Jurkat, Clone E6-1 (cell line): ENCODE results near the gene CALML5.

Experiments used
- DNase-seq: peaks from one replicate; pipeline ENCODE4 v3.0.0-alpha.2; 2011; ENCODE audit warnings: low read depth, low spot score
- H3K4me3 ChIP-seq: 2 replicates; pipeline ENCODE4 v1.5.1; 2011; ENCODE audit warnings: mild to moderate bottlenecking, low read length, control low read depth, moderate library complexity

The CALML5 gene

GRCh38 chr10:5506751-5507648 is 7.6 kb upstream of the CALML5 start:
- no peak for DNase-seq
- H3K4me3 ChIP-seq, result no peak overlapping the region

DNA sequence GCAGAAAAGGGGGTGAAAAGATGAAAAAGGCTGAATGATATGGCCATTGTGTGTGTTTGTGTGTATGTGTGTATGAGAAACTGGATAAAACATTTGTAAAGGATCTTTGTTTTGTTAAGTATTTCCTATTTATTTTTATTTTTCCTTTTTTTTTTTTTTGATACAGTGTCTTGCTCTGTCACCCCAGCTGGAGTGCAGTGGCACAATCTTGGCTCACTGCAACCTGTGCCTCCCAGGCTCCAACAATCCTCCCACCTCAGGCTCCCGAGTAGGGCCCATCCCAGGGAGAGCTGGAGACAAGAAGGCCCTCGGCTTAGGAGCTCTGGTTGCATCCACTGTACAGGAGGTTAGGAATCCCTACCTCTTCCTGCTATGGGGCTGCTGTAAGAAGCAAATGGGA is 6.9 kb upstream of the CALML5 start:
- DNase-seq, result no peak
- H3K4me3 ChIP-seq, result no peak overlapping the region

DNA sequence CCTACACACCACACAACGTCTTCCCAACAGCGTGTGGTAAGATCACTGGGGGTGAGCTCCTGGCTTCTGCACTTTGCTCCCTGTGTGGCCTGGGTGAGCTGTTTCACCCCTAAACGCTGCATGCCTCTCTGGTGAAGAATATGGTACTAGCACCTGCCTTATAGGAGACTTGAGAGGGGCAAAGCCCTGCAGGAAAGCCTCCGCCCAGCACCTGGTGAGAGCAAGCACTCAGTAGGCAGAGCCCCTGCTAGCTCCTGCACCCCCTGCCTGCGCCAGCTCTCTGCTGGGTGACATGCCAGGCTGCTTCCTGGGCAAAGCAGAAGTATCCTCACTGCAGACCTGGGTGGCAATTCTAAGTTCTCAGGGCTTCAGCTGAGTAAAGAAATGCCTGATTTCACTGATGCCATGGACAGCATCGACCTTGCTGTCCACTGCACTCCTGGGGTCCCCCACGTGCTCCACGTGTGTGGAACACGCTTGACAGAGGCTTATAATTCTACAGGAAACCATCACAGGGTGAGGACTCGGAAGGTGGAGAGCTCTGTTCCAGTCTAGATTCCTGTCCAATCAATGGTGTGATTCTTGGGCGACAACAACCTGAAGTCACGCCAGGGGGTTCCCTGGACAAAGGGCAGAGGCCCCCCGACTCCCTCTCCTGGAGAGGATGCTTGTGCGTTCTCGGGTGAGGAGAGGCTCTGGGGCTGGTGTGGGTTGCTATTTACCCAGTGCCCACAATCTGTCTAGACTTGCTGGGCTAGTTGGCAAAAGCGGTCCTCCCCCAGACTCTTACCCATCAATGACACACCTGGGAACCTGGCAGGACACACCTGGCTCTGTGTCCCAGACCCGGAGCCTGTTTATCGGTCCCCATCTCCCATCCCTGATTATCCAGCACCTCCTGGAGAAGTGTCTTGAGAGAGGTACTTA is 5.0 kb upstream of the CALML5 start:
- no peak for DNase-seq
- no peak overlapping the region for H3K4me3 ChIP-seq

DNA sequence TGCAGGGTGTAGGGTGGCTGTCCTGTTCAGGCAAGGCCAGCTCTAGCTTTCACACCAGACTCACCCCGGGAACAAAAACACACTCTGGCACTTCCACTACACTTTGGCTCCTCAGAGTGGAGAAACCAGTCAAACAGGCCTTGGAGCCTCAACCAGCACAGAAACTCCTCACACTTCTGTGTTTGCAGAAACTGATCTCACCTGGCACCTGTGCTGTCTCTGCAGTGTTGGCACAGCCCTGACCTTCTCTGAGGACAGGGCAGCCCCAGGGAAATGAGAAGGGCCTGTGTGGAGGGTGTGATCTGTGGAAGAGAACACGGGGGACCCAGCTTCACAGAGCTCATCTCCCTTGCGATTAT is 4.1 kb upstream of the CALML5 start:
- H3K4me3 ChIP-seq, result no peak overlapping the region
- DNase-seq, result no peak

- no peak overlapping the region for H3K4me3 ChIP-seq
- no peak for DNase-seq
These were observed 3.5 kb upstream of the CALML5 start for GRCh38 chr10:5502571-5503476.

GRCh38 chr10:5502061-5502521 is 2.7 kb upstream of the CALML5 start:
- no peak overlapping the region for H3K4me3 ChIP-seq
- no peak for DNase-seq

- DNase-seq, result no peak
- H3K4me3 ChIP-seq, result no peak overlapping the region
These were observed 1.5 kb upstream of the CALML5 start for GRCh38 chr10:5500910-5501309.

- no peak overlapping the region for H3K4me3 ChIP-seq
- DNase-seq, result no peak
These were observed 846 bp upstream of the CALML5 start for GRCh38 chr10:5500162-5500670.

DNA sequence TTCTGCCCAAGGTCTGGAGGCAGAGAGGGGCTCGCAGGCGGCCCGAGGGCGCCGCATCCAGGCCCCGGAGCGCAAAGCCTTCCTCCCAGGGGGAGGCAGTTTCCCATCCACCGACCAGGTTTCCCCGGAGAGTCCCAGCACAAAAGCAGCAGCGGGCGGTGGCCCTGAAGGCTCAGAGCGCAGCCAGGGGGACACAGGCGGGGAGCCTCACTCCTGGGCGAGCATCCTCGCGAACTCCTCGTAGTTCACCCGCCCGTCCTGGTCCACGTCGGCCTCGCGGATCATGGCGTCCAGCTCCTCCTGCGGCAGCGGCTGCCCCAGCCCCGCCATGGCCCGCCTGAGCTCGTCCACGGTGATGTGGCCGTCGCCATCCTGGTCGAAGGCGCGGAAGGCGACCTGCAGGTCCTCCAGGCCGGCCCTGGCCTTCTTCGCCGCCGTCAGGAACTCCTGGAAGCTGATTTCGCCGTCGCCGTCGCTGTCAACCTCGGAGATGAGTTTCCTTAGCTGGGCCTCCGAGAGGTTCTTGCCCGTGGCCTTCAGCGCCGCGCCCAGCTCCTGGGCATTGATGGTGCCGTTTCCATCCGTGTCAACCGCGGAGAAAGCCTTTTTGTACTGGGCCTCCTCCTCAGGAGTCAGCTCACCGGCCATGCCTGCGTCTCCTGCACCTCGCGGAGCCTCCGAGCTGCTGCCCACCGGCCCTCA is 428 bp downstream of the CALML5 start:
- no peak overlapping the region for H3K4me3 ChIP-seq
- no peak for DNase-seq

DNA sequence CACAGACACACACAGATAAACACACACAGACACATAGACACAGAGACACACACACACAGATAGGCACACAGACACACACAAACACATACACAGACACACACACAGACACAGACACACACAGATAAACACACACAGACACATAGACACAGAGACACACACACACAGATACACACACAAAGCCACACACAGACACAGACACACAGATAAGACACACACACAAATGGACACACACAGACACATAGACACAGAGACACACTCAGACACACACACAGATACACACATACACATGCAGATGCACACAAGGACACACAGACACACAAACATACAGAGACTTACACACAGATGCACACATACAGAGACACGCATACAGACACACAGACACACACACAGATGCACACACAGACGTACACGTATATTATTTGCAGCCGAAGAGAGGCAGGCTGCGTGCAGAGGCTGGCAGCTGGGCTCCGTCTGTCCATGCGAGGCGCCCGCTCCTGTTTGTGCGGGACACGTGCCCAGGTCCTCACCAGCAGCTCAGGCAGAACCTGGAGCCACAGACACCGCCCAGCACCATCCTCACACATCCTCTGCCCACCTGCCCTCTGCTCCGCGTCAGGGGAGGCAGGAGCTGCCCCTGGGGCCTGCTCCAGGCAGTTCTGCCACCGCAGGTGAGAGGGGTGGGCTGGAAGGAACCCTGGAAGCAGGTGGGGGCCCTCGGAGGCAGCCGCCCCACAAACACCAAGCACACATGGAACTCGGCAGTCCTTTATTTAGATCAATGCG is 1.2 kb downstream of the CALML5 start:
- H3K4me3 ChIP-seq, result no peak overlapping the region
- no peak for DNase-seq

GRCh38 chr10:5497289-5497688 is 2.1 kb downstream of the CALML5 start:
- no peak for DNase-seq
- H3K4me3 ChIP-seq, result no peak overlapping the region

GRCh38 chr10:5496261-5497250 is 2.8 kb downstream of the CALML5 start:
- no peak overlapping the region for H3K4me3 ChIP-seq
- DNase-seq, result no peak

DNA sequence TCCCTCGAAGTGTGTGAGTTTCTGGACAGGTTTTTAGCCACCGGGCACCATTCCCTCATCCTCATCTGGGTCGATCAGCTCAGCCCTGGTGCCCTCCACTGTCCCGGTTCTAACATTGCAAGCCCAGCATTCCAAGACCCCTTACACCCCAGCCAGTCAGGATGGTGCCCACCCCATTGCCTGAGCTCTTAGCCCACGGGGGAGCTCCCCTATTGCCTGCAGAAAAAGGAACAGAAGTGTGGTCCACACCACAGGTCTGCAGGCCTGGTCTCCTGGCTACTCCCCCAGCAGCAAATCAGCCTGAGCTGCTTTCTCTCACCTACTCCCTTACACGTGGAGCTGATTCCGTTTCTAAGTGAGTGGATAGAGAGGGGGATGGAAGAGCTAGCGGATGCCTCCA is 4.8 kb downstream of the CALML5 start:
- no peak overlapping the region for H3K4me3 ChIP-seq
- no peak for DNase-seq

- no peak overlapping the region for H3K4me3 ChIP-seq
These were observed 5.7 kb downstream of the CALML5 start for GRCh38 chr10:5493691-5494090.

GRCh38 chr10:5492929-5493576 is 6.3 kb downstream of the CALML5 start:
- DNase-seq, result no peak
- no peak overlapping the region for H3K4me3 ChIP-seq

More at GRCh38 chr10:5493691-5494090, 5.7 kb downstream of the CALML5 start:
- no peak for DNase-seq

GRCh38 chr10:5492322-5492855 is 7.0 kb downstream of the CALML5 start:
- DNase-seq, result no peak
- no peak overlapping the region for H3K4me3 ChIP-seq
